Dermis blood vessel endothelial cell (primary cell): ENCODE data around the gene VARS2. TPM values are rescaled to one million over a fixed set of nuclear protein-coding genes. Genes with fewer than 3 reads are reported as not detected.
"Not testable (repeated sequence)": the region's sequence is repeated elsewhere in the genome, so short reads cannot be mapped to it uniquely, and the experiment has no call there.

Experiments
- DNase-seq: peaks from one replicate; pipeline ENCODE4 v3.0.0; 2010
- total RNA-seq: library from RNA; depleted of rRNA; stranded (reverse); fragments of >200 nt; gene quantifications from 2 replicates; pipeline ENCODE4 v1.2.3, GENCODE V29; 2014

The VARS2 gene
- total RNA-seq, 1 donor from 2014 or later: 11.7 TPM

DNA sequence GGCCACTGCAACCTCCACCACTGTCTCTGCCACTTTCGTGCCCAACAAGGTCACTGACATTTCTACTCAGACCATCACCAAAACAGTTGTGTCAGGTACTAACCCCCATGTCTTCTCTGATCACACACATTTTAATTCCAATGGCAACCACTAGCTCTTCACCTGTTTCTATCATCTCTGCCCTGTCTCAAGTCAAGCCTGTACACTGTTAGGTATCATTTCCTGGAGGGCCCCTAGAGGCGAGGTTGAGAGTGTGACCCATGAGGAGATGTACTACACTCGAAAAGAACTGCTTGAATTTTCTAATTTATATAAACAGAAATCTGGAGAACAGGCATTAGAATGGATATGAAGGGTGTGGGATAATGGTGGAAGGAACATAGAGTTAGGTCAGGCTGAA is 52.1 kb downstream of the VARS2 start:
- no peak for DNase-seq

DNA sequence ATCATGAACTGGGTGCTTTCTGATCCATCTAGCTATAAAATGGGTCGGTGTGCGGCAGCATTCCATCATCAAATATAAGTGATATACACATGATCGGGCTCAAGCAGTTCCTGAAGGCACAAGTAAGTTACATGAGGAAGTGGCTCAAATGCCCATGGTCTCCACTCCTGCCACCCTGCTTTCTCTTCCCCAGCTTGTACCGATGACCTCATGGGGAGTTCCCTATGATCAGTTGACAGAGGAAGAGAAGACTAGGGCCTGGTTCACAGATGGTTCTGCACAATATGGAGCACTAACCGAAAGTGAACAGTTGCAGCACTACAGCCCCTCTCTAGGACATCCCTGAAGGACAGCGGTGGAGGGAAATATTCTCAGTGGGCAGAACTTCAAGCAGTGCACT is 55.1 kb downstream of the VARS2 start:
- DNase-seq: not testable (repeated sequence)

DNA sequence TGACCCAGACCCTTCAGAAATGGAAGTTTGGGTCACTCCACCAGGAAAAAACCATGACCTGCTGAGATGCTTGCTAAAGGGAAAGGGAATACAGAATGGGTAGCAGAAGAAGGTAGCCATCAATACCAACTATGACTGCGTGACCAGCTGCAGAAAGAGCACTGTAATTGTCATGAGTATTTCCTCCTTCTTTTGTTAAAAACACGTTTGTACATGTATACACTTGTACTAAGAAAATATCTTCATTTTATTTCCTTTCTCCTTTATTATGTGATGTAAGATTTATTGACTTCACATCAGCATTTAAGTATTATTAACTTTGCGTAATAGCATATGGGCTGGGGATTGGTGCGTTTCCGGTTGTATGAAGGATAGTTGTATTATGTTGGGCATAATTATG is 56.9 kb downstream of the VARS2 start:
- no peak for DNase-seq

DNA sequence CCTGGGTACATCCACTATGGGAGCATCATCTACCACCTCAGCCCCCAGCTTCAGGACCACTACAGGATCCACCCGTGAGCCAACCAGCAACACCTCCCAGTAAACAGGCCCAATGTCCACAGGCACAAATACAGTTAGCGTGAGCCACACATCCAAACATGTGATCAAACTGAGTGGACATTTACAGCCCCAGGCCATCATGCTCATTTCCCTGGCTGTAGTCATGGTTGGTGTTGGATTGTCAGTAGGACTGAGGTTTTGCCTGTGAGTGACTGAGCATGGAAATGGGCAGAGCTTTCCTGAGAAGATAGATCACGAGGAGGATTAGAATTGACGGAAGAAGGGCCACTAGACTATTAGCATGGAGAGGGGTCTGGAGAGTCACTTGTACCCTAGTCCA is 58.8 kb downstream of the VARS2 start:
- DNase-seq: no peak

DNA sequence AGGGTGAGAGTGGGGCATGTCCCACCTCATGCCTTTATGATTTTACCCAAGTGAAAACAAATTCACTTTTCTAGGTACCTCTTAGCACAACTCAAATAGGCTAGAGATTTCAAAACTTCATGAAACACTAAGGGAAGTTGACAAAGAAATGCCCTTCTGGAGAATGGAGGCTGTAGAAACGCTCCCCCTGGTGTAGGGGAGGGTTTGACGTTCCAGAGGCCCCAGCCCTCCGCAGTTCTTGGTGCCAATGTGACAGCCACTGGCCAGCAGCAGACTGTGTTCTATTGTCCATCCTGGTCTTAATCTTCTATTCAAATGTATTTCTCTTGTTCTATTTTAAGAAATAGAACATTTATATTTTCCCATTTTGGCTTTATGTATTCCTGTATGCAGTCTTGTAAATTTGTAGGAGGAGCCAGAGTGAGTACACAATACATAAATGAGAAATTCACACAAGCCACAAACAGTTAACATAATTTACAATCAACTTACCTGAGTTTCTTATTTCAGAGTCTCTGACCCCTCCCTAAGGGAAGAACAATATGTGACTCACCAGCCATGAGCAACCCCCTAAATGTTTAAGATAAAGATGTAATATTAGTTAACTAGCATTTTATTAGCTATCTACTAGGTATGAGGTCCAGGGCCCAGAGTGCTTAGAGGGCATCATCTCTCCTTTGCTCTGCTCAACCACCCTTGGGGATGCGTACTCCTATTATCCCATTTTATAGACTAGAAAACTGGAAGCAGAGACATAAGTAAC is 60.6 kb downstream of the VARS2 start:
- no peak for DNase-seq

Other genes starting within 250 kb of the VARS2 start
- 39.3 and 52.6 TPM in 2 replicates for gene DHX16, start 241.2 kb upstream of the VARS2 start, total RNA-seq
- 41.7 and 64.8 TPM in 2 replicates for gene PPP1R18, start 227.6 kb upstream of the VARS2 start, total RNA-seq
- 3.1 and 4.6 TPM in 2 replicates for gene NRM, start 223.3 kb upstream of the VARS2 start, total RNA-seq
- gene MDC1, start 197.0 kb upstream of the VARS2 start, total RNA-seq: 6.3 and 12.5 TPM in 2 replicates
- 301 and 692 TPM in 2 replicates for gene TUBB, start 193.9 kb upstream of the VARS2 start, total RNA-seq
- 71.5 and 124 TPM in 2 replicates for gene FLOT1, start 171.6 kb upstream of the VARS2 start, total RNA-seq
- 74.4 and 134 TPM in 2 replicates for gene IER3, start 169.7 kb upstream of the VARS2 start, total RNA-seq
- 8.5 and 9.1 TPM in 2 replicates for gene DDR1, start 29.7 kb upstream of the VARS2 start, total RNA-seq
- gene GTF2H4, start 6.0 kb upstream of the VARS2 start, total RNA-seq: 16.2 and 26.4 TPM in 2 replicates
- gene SFTA2, start 17.9 kb downstream of the VARS2 start, total RNA-seq: not detected in 2 replicates
- not detected in 2 replicates for gene MUCL3, start 26.7 kb downstream of the VARS2 start, total RNA-seq
- gene MUC21, start 69.5 kb downstream of the VARS2 start, total RNA-seq: not detected in 2 replicates
- not detected in 2 replicates for gene MUC22, start 96.2 kb downstream of the VARS2 start, total RNA-seq
- gene C6orf15, start 198.3 kb downstream of the VARS2 start, total RNA-seq: 0.14 TPM in 1 of 2 replicates, not detected in the other
- 0.17 and 4.7 TPM in 2 replicates for gene PSORS1C1, start 200.6 kb downstream of the VARS2 start, total RNA-seq
- not detected in 2 replicates for gene CDSN, start 206.2 kb downstream of the VARS2 start, total RNA-seq
- not detected in 2 replicates for gene PSORS1C2, start 224.8 kb downstream of the VARS2 start, total RNA-seq
- gene CCHCR1, start 243.6 kb downstream of the VARS2 start, total RNA-seq: 12.3 and 18.1 TPM in 2 replicates
- 15.8 and 39.1 TPM in 2 replicates for gene TCF19, start 244.4 kb downstream of the VARS2 start, total RNA-seq